ENCODE measurements around the gene S100Z.

S100Z gene

DNA sequence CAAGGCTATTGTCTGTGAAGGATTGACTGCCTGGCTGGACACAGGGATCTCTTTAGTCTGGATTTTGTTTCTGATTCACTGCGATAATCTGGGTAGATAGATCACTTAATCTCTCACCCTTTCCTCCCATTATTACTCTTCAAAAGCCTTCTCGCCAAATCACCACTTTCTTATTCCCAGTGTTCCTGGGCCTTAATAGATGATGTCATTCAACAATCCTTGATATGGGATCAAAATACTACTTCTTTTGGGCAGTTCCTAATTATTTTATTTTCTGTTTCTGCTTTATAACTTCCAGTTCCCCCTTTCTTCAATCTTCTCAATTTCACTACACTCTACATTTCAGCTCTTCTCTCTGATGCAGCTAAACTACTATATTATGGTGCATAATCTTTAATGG, 96.3 kb downstream of the S100Z start:
- POLR2A ChIA-PET = no interaction called here
- CTCF ChIA-PET = no interaction called here
- DNase-seq (ENCODE audit: extremely low spot score) = no peak
- no peak for TF ChIP-seq CTCF (IDR thresholded peaks at IDR 0.05; ENCODE audit: control extremely low read depth, extremely low read depth, low read depth, missing control alignments)

- no peak for TF ChIP-seq CTCF (IDR thresholded peaks at IDR 0.05; ENCODE audit: control extremely low read depth, extremely low read depth, low read depth, missing control alignments)
- no peak for DNase-seq (ENCODE audit: extremely low spot score)
- ChIA-PET CTCF (no interaction called here), POLR2A (no interaction called here)
These were observed 97.3 kb downstream of the S100Z start for GRCh38 chr5:76947082-76947503.

DNA sequence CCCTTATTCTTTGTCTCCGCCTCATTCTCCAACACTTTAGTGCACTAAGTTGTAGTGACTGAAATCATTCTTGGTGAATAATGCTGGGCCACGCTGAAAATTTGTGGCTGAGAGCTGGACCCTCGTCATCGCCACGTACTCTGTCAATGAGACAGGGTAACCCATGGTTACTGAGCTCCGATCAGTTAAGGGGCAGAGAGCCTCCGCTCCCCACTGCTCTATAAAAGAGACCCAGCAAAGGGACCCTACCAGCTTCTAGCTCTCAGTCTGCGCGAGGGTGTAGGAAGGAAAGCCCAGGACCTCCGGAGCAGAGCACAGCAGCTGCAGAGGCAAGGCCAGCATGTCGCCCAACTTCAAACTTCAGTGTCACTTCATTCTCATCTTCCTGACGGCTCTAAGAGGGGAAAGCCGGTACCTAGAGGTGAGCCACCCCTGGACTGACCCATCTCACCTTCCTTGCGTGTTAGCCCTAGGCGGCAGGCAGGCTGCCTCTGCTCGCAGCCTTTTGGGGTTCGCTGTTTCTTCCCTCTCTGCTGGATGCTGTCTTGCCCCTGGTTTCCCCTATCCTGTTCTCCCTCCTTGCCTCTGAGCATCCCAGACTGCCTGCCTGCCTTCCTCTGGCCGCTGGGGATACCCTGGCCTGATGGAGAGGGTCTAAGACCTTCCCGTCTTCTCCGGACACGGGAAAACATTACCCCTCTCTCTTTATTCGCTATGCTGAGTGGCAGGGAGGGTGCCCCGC, 103.2 kb downstream of the S100Z start, which contains the start of gene CRHBP:
CRHBP (plus strand) TSS at position 251 of the 742 bp plus-strand sequence; CDS start at position 341, 90 bp downstream.
- ChIA-PET CTCF (no interaction called here), POLR2A (no interaction called here)
- no peak for TF ChIP-seq CTCF (IDR thresholded peaks at IDR 0.05; ENCODE audit: control extremely low read depth, extremely low read depth, low read depth, missing control alignments)
- no peak for DNase-seq (ENCODE audit: extremely low spot score)

- CTCF ChIA-PET = interaction anchor here (1.0 kb wide), 1 partner anchor 11 kb away, joined by 3 read pairs; no protein-coding TSS in a partner anchor
- DNase-seq (ENCODE audit: extremely low spot score) = no peak
- POLR2A ChIA-PET = no interaction called here
- TF ChIP-seq CTCF (IDR thresholded peaks at IDR 0.05; ENCODE audit: control extremely low read depth, extremely low read depth, low read depth, missing control alignments) = no peak
These were observed 104.0 kb downstream of the S100Z start for GRCh38 chr5:76953551-76954382.

- no peak for TF ChIP-seq CTCF (IDR thresholded peaks at IDR 0.05; ENCODE audit: control extremely low read depth, extremely low read depth, low read depth, missing control alignments)
- ChIA-PET CTCF (interaction anchor here (1.0 kb wide), 2 partner anchors 12 to 26 kb away, joined by 3 read pairs; no protein-coding TSS in a partner anchor), POLR2A (no interaction called here)
- DNase-seq (ENCODE audit: extremely low spot score) = no peak
These were observed 104.6 kb downstream of the S100Z start for GRCh38 chr5:76954383-76954763.

DNA sequence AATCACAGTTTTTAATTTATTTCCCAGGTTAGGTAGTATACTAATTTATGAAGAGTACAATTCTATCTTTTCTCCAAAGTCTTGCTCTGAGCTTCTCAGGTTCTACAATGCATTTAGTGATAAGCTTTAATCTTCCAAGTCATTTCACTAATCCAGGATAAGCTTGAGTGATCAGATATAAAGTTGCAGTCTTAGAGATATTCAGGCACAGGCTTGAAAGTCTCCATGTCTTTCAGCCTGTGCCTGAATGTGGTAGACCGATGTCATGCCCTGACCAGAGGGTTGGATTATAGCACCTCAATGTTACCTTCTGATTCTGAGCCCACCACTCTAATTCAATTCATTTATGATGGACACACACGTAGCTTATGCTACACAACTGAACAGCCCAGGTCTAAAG, 106.2 kb downstream of the S100Z start:
- ChIA-PET CTCF (interaction anchor here (1.0 kb wide), 1 partner anchor 27 kb away, joined by 3 read pairs; no protein-coding TSS in a partner anchor), POLR2A (no interaction called here)
- no peak for DNase-seq (ENCODE audit: extremely low spot score)
- TF ChIP-seq CTCF (IDR thresholded peaks at IDR 0.05; ENCODE audit: control extremely low read depth, extremely low read depth, low read depth, missing control alignments) = no peak
